GM18526 (cell line): Measurements from ENCODE around the gene PPCDC.

Source experiments
- POLR2A ChIP-seq: IDR thresholded peaks from 3 replicates; pipeline ENCODE4 v1.6.1; 2011; ENCODE audit not compliant: insufficient read length; ENCODE audit errors: extremely low read depth

PPCDC gene

DNA sequence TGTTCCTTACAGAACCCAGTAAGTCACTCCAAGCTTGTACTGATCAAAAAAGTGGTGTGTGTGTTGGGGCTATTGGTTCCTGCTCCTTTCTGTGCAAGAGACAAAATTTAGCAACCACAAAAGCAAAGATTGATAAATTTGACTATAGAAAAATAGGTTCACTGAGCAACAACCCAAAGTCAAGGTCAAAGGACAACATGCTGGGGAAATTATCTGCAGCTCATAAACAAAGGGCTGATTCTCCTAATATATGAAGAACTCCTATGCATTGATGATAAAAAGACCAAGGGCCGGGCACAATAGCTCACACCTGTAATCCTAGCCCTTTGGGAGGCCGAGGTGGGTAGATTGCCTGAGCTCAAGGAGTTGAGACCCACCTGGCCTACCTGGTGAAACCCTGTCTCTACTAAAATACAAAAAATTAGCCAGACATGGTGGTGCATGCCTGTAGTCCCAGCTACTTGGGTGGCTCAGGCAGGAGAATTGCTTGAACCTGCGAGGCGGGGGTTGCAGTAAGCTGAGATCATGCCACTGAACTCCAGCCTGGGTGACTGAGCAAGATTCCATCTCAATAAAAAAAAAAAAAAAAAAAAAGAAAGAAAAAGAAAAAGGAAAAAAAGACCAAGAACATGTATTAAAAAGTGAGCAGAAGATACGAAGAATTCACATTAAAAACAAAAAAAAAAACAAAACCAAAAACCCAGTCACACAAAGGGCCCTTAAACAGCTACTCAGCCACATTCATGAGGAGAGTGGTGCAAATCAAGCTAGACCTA lies 29.8 kb downstream of the PPCDC start:
- no peak for TF ChIP-seq POLR2A

- TF ChIP-seq POLR2A, result no peak
These were observed 30.3 kb downstream of the PPCDC start for GRCh38 chr15:75053748-75054125.

GRCh38 chr15:75054172-75054897 lies 30.9 kb downstream of the PPCDC start:
- no peak for TF ChIP-seq POLR2A

GRCh38 chr15:75056036-75056435 lies 32.6 kb downstream of the PPCDC start:
- TF ChIP-seq POLR2A, result no peak

GRCh38 chr15:75058127-75058905 lies 34.9 kb downstream of the PPCDC start:
- no peak for TF ChIP-seq POLR2A

DNA sequence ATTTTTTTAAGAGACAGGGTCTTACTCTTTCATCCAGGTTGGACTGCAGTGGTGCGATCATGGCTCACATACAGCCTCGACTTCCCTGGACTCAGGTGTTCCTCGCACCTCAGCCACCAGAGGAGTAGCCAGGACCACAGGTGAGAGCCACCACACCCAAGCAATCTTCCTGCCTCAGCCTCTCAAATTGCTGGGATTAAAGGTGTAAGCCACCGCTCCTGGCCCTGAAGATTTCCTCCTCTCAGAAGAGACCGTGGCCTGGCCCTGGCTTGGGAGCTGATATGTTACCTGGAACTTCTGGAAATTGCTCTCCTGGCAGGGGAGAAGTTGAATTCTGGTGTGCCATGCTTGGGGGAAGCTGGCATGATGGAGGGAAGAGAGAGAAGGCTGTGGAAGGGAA lies 36.2 kb downstream of the PPCDC start:
- TF ChIP-seq POLR2A, result no peak

GRCh38 chr15:75061272-75061671 lies 37.9 kb downstream of the PPCDC start:
- TF ChIP-seq POLR2A, result no peak

DNA sequence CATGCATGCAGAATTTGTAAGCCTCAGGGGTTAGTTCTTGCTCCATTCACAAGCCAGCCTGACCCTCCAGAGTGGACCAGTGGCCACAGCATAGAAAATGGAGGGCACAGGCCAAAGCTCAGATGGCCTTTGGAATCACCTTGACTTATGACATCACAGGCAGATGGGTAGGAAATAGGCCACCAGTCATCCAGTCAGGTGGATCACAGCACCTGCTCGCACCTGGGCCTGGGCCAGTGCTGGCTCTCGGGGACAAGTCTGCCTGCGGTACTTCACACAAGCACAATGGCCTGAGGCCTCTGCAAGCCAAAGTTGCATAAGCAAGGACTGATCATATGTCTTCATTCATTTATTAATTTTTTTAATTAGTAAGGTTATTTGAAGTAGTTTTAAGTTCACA lies 39.3 kb downstream of the PPCDC start:
- no peak for TF ChIP-seq POLR2A

GRCh38 chr15:75063338-75063737 lies 39.9 kb downstream of the PPCDC start:
- no peak for TF ChIP-seq POLR2A

- TF ChIP-seq POLR2A, result no peak
These were observed 40.5 kb downstream of the PPCDC start for GRCh38 chr15:75063889-75064288.

DNA sequence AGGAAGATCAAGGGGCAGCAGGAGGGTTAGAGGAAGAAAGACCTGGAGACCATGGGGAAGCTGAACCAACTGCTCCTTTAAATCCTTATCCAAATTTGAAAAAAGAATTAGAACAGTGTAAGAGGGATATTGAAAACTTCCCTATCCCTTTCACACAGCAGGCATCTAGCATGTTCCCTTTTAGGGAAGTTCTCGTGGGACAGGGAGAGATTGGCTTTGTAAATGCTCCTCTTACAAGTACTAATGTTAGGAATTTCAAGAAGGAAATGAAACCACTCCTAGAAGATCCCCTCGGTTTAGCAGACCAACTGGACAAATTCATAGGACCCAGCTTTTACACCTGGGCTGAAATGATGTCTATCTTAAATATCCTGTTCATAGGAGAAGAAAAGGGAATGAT lies 41.5 kb downstream of the PPCDC start:
- no peak for TF ChIP-seq POLR2A

- no peak for TF ChIP-seq POLR2A
These were observed 42.1 kb downstream of the PPCDC start for GRCh38 chr15:75065467-75065850.

DNA sequence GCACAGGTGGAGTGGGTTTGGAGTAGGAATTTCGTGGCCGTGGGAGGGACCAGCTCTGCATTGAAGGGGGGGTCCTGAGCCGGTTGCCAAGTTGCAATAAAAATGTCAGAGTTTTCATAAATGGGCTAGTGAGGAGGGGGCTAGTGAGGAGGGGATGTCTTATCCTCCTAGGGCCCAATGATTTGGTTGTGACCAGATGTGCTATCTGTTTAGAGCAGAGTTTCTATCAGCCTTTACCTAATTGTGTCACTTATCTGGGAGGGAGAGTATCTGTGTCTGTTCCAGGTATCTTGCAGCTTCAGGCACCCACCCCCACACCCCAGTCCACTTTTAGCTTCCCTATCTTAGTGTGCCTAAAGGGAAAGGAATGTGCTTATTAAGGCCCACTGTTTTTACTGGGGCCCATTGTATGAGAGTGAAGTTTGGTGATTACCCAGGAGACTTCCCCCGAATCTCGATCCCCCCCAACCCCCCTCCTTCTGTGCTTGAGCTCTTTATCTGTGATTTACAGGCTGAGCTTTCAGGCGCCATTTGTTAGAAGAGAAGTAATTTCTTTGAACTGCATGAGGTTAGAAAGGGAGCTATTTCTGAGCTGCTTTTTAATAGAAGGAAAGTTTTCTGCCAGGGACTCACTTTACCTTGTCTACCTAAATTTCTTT lies 42.6 kb downstream of the PPCDC start:
- TF ChIP-seq POLR2A, result no peak

DNA sequence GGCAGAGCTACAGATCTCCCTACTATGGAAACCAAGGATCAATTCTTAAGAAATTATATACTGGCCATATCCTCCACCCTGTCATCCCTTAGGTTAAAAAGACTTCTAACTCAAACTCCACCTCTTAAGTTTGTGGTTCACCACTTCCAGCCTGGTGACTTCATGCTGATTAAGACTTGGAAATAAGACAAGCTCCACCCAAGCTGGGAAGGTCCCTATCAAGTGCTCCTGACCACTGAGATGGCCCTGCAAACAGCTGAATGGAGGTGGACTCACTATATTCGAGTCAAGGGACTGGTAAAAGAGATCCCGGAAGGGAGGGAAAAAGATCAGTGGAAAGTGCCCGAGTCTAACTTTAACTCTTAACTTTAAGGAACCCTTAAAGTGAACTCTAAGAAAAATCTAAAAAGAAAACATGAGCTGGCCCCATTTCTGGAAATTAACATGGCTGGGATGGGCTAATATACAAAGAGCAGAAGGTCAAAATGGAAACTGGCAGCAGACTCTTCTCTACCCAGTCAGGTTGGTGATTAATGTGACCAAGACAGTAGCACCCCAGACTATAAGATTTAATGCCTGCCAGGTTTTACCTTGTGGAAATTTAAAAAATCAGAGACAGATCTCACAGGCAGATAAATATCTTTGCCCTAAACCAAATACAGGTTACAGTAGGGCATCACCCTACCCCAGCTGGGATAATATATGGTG lies 43.9 kb downstream of the PPCDC start:
- no peak for TF ChIP-seq POLR2A

DNA sequence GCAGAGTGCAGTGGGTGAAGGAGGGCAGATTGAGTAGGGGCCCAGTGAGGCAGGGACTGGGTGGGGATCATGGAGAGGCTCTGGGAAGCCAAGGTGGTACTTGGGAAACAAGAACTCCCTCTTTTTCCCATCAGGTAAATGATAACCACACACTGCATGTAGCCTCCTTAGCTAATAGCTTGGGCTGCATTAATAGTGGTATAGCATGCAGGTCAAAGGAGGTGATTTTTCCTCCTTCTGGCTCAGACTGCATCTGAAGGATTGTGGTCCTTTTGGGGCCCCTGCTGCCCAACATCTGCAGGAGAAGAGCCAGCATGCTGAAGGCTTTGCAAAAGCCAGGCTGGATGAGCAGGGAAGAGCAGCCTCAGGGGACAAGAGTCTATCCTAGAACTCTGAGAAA lies 45.4 kb downstream of the PPCDC start:
- TF ChIP-seq POLR2A, result no peak

- peak; percentile 20 for TF ChIP-seq POLR2A
These were observed 46.0 kb downstream of the PPCDC start for GRCh38 chr15:75069301-75069925.
